GM23338 (cell line): ENCODE results near the gene PLA2G12A. TPM values are rescaled to one million over a fixed set of nuclear protein-coding genes. Genes with fewer than 3 reads are reported as not detected.

ENCODE experiments used
- ATAC-seq: fragments of 200-7000 bp; cut with Tn5 transposase; 3 replicates; pipeline ENCODE4 v1.9.1; 2020
- DNase-seq: peaks from one replicate; pipeline ENCODE4 v3.0.0-alpha.2; 2015; ENCODE audit warnings: low spot score
- H2AFZ ChIP-seq: fragments of 200-600 bp; sonication (generic); 2 replicates; pipeline ENCODE4 v1.8.0; 2016; ENCODE audit warnings: antibody characterized with exemption, mild to moderate bottlenecking, moderate library complexity
- H3F3A ChIP-seq: fragments of 200-600 bp; sonication (generic); replicated peaks from 2 replicates; pipeline ENCODE4 v1.8.0; 2017; ENCODE audit warnings: antibody characterized with exemption, mixed run types, low read depth
- H3K27ac ChIP-seq: fragments of 200-600 bp; sonication (generic); 2 replicates; pipeline ENCODE4 v1.6.1; 2016; ENCODE audit warnings: low read depth
- H3K27me3 ChIP-seq: fragments of 200-600 bp; sonication (generic); 2 replicates; pipeline ENCODE4 v1.8.0; 2016; ENCODE audit warnings: mild to moderate bottlenecking, mixed run types, moderate library complexity; ENCODE audit not compliant: insufficient read depth
- H3K36me3 ChIP-seq: fragments of 200-600 bp; sonication (generic); 2 replicates; pipeline ENCODE4 v1.8.0; 2016; ENCODE audit warnings: mild to moderate bottlenecking; ENCODE audit not compliant: insufficient read depth
- H3K4me1 ChIP-seq: fragments of 200-600 bp; sonication (generic); 2 replicates; pipeline ENCODE4 v1.8.0; 2016; ENCODE audit warnings: mild to moderate bottlenecking, moderate library complexity; ENCODE audit not compliant: insufficient read depth
- H3K4me2 ChIP-seq: fragments of 200-600 bp; sonication (generic); 2 replicates; pipeline ENCODE4 v1.7.1; 2017; ENCODE audit warnings: mixed run types
- H3K4me3 ChIP-seq: fragments of 200-600 bp; sonication (generic); 2 replicates; pipeline ENCODE4 v1.6.1; 2016; ENCODE audit warnings: mixed run types
- H3K79me2 ChIP-seq: fragments of 200-600 bp; sonication (generic); replicated peaks from 2 replicates; pipeline ENCODE4 v1.8.0; 2017; ENCODE audit warnings: mild to moderate bottlenecking; ENCODE audit not compliant: insufficient read depth
- H3K9me2 ChIP-seq: fragments of 200-600 bp; sonication (generic); 2 replicates; pipeline ENCODE4 v1.8.0; 2017; ENCODE audit not compliant: insufficient read depth
- H4K20me1 ChIP-seq: fragments of 200-600 bp; sonication (generic); replicated peaks from 2 replicates; pipeline ENCODE4 v1.8.0; 2017; ENCODE audit warnings: mild to moderate bottlenecking; ENCODE audit not compliant: insufficient read depth
- H3K27ac Mint-ChIP-seq: 2 replicates; pipeline ENCODE4 v1.8.0; 2020; ENCODE audit warnings: inconsistent platforms, mild to moderate bottlenecking, moderate library complexity, mixed read lengths
- H3K27me3 Mint-ChIP-seq: 3 replicates; pipeline ENCODE4 v1.8.0; 2022; ENCODE audit warnings: low read depth, mild to moderate bottlenecking, moderate library complexity, mixed read lengths, inconsistent platforms; ENCODE audit not compliant: insufficient read depth, poor library complexity
- H3K36me3 Mint-ChIP-seq: 3 replicates; pipeline ENCODE4 v1.8.0; 2021; ENCODE audit warnings: low read depth, mild to moderate bottlenecking, inconsistent platforms, moderate library complexity, mixed read lengths
- H3K4me1 Mint-ChIP-seq: 3 replicates; pipeline ENCODE4 v1.8.0; 2020; ENCODE audit warnings: mild to moderate bottlenecking, inconsistent platforms, mixed read lengths
- H3K4me3 Mint-ChIP-seq: 3 replicates; pipeline ENCODE4 v1.8.0; 2021; ENCODE audit warnings: moderate library complexity, mild to moderate bottlenecking, inconsistent platforms, mixed read lengths
- H3K9me3 Mint-ChIP-seq: 3 replicates; pipeline ENCODE4 v1.8.0; 2020; ENCODE audit warnings: moderate library complexity, mild to moderate bottlenecking, inconsistent platforms, mixed read lengths
- CREB1 ChIP-seq: fragments of 250-450 bp; sonication (Bioruptor Pico); IDR thresholded peaks from 2 replicates; pipeline ENCODE4 v1.5.0; 2020; ENCODE audit warnings: low read depth, mild to moderate bottlenecking, moderate library complexity
- CTCF ChIP-seq, 2 experiments: fragments of 200-600 bp in 1 of 2; sonication (generic) in 1 of 2; conservative IDR thresholded peaks; 2 replicates each; pipeline versions ENCODE4 v1.5.1 to v1.6.1; 2016 to 2017; ENCODE audit warnings: antibody characterized with exemption in 2 of 2, low read depth in 2 of 2, mild to moderate bottlenecking in 2 of 2, moderate library complexity in 1 of 2
- ETS1 ChIP-seq: IDR thresholded peaks from 2 replicates; pipeline ENCODE4 v1.6.1; 2016; ENCODE audit warnings: antibody characterized with exemption
- EZH2 ChIP-seq: fragments of 200-600 bp; sonication (generic); IDR thresholded peaks from one replicate; pipeline ENCODE4 v1.8.0; 2017; ENCODE audit warnings: antibody characterized with exemption, mild to moderate bottlenecking, low read depth; ENCODE audit not compliant: unreplicated experiment
- JUNB ChIP-seq: IDR thresholded peaks from one replicate; pipeline ENCODE4 v1.6.1; 2016; ENCODE audit warnings: antibody characterized with exemption; ENCODE audit not compliant: unreplicated experiment
- STAT1 ChIP-seq: IDR thresholded peaks from one replicate; pipeline ENCODE4 v1.6.1; 2016; ENCODE audit warnings: antibody characterized with exemption; ENCODE audit not compliant: unreplicated experiment
- ZNF114 ChIP-seq: fragments of 250-450 bp; sonication (Bioruptor Pico); IDR thresholded peaks from 2 replicates; pipeline ENCODE4 v1.5.0; 2020; ENCODE audit warnings: mild to moderate bottlenecking, moderate library complexity
- ZNF331 ChIP-seq: fragments of 250-450 bp; sonication (Bioruptor Pico); IDR thresholded peaks from 2 replicates; pipeline ENCODE4 v1.5.0; 2020; ENCODE audit warnings: low read depth, mild to moderate bottlenecking, moderate library complexity
- ZNF462 ChIP-seq: fragments of 250-450 bp; sonication (Bioruptor Pico); IDR thresholded peaks from 2 replicates; pipeline ENCODE4 v1.5.0; 2020; ENCODE audit warnings: mild to moderate bottlenecking, moderate library complexity
- polyA plus RNA-seq: library from polyadenylated mRNA; unstranded; fragments of >200 nt; fragmentation: Nextera tagmentation; extraction: Ambion mirVana; gene quantifications from 2 replicates; pipeline ENCODE4 v1.2.1, GENCODE V29; 2016
- total RNA-seq: library from RNA; depleted of rRNA; stranded (reverse); fragments of >200 nt; shearing (Covaris generic); gene quantifications from 2 replicates; pipeline ENCODE4 v1.2.3, GENCODE V29; 2014

Gene PLA2G12A
- total and polyA plus RNA-seq, 2 experiments from 2014 or later = 30.8 to 70.7 TPM

- no peaks in the 10 kb centered on the region for H3K36me3 ChIP-seq
- Mint-ChIP-seq H3K27ac (no peak overlapping the region), H3K9me3 (no peaks in the 10 kb centered on the region), H3K36me3 (no peaks in the 10 kb centered on the region), H3K27me3 (no peaks in the 10 kb centered on the region), H3K4me1 (peaks cover 21% of the 10 kb centered on the region; the same call in 2 of the 3 replicates), H3K4me3 (no peak overlapping the region)
- no peak overlapping the region for H3K4me3 ChIP-seq
- H3K79me2 ChIP-seq = no peaks in the 10 kb centered on the region
- no peaks in the 10 kb centered on the region for H4K20me1 ChIP-seq
- ATAC-seq (no peak), DNase-seq (no peak)
- no peak overlapping the region for H3K4me2 ChIP-seq
- no peaks in the 10 kb centered on the region for H3F3A ChIP-seq
- H2AFZ ChIP-seq = no peak overlapping the region
- H3K27me3 ChIP-seq = no peaks in the 10 kb centered on the region
- no peak overlapping the region for H3K27ac ChIP-seq
- H3K4me1 ChIP-seq = peaks cover 15% of the 10 kb centered on the region
- H3K9me2 ChIP-seq = no peaks in the 10 kb centered on the region
- TF ChIP-seq CREB1 (CRISPR knock-in tag) (no peak), ZNF331 (CRISPR knock-in tag) (no peak), STAT1 (no peak), ETS1 (no peak), ZNF462 (no peak), ZNF114 (no peak), CTCF (conservative IDR thresholded peaks at IDR 0.05; ENCODE audit: low read depth in 2 of 2) (no peak), EZH2 (no peak), JUNB (no peak)
Measured at GRCh38 chr4:109665783-109666485, 63.9 kb downstream of the PLA2G12A start.
